CD14-positive monocyte (primary cell): ENCODE results near the gene DOCK4. TPM values are rescaled to one million over a fixed set of nuclear protein-coding genes. Genes with fewer than 3 reads are reported as not detected.

Experiments
- DNase-seq, 3 donors: peaks; one replicate each; pipeline ENCODE4 v3.0.0-alpha.2; 2011 to 2022
- H2AFZ ChIP-seq: 2 replicates; pipeline ENCODE4 v1.6.0; 2012; ENCODE audit warnings: mild to moderate bottlenecking, low read depth, low read length, inconsistent platforms; ENCODE audit not compliant: insufficient read depth, poor library complexity, severe bottlenecking
- H3K27ac ChIP-seq, 2 donors: 1 replicate in 1 of 2; 2 replicates in 1 of 2; pipeline ENCODE4 v1.5.1; 2012 to 2013; ENCODE audit warnings: low read length in 2 of 2, control low read depth in 1 of 2, inconsistent platforms in 1 of 2, low read depth in 1 of 2, mild to moderate bottlenecking in 1 of 2
- H3K27me3 ChIP-seq, 2 donors: one replicate each; pipeline versions ENCODE4 v1.6.0 to v1.6.1; 2011 to 2013; ENCODE audit warnings: low read length in 2 of 2; ENCODE audit not compliant: control insufficient read depth in 2 of 2, insufficient read depth in 2 of 2
- H3K36me3 ChIP-seq, 2 donors: replicated peaks in 1 of 2; 1 replicate in 1 of 2; 2 replicates in 1 of 2; pipeline versions ENCODE4 v1.5.1 to v1.6.1; 2012 to 2013; ENCODE audit warnings: low read length in 2 of 2, control low read depth in 1 of 2, inconsistent platforms in 1 of 2, mild to moderate bottlenecking in 1 of 2; ENCODE audit not compliant: insufficient read depth in 2 of 2, control insufficient read depth in 1 of 2
- H3K4me1 ChIP-seq, 2 donors: 1 replicate in 1 of 2; 2 replicates in 1 of 2; pipeline versions ENCODE4 v1.5.1 to v1.6.1; 2012 to 2013; ENCODE audit warnings: low read length in 2 of 2, control low read depth in 1 of 2, inconsistent platforms in 1 of 2, mild to moderate bottlenecking in 1 of 2, moderate library complexity in 1 of 2; ENCODE audit not compliant: insufficient read depth in 2 of 2, control insufficient read depth in 1 of 2
- H3K4me2 ChIP-seq: replicated peaks from 2 replicates; pipeline ENCODE3; 2012; ENCODE audit warnings: low read length, moderate library complexity, mild to moderate bottlenecking; ENCODE audit not compliant: poor library complexity, severe bottlenecking; ENCODE audit errors: extremely low read depth
- H3K4me3 ChIP-seq, 3 experiments: fragments of 200-600 bp in 1 of 3; sonication (generic) in 1 of 3; replicated peaks in 1 of 3; 1 replicate in 2 of 3; 2 replicates in 1 of 3; pipeline ENCODE4 v1.5.1; 2011 to 2013; ENCODE audit warnings: low read length in 3 of 3, mild to moderate bottlenecking in 3 of 3, control low read depth in 2 of 3, low read depth in 2 of 3, inconsistent platforms in 1 of 3, moderate library complexity in 1 of 3
- H3K79me2 ChIP-seq: 2 replicates; pipeline ENCODE4 v1.6.0; 2012; ENCODE audit warnings: mild to moderate bottlenecking, control low read depth, inconsistent platforms, low read length, moderate library complexity; ENCODE audit not compliant: insufficient read depth
- H3K9ac ChIP-seq: 2 replicates; pipeline ENCODE4 v1.6.0; 2017; ENCODE audit warnings: low read length, mild to moderate bottlenecking; ENCODE audit not compliant: insufficient read depth, poor library complexity, severe bottlenecking
- H3K9me3 ChIP-seq, 2 donors: replicated peaks in 1 of 2; 1 replicate in 1 of 2; 2 replicates in 1 of 2; pipeline versions ENCODE4 v1.5.1 to v1.6.1; 2012 to 2013; ENCODE audit warnings: low read length in 2 of 2, control low read depth in 1 of 2; ENCODE audit not compliant: control insufficient read depth in 1 of 2, insufficient read depth in 1 of 2
- H4K20me1 ChIP-seq: 2 replicates; pipeline ENCODE4 v1.6.0; 2012; ENCODE audit warnings: mild to moderate bottlenecking, low read length, control low read depth, moderate library complexity; ENCODE audit not compliant: insufficient read depth
- H3K27ac Mint-ChIP-seq, 7 donors: one replicate each; pipeline ENCODE4 v1.8.0; 2020; ENCODE audit warnings: mild to moderate bottlenecking in 7 of 7, mixed read lengths in 7 of 7, moderate library complexity in 6 of 7, inconsistent platforms in 2 of 7
- H3K27me3 Mint-ChIP-seq, 3 donors: one replicate each; pipeline ENCODE4 v1.8.0; 2021 to 2022; ENCODE audit warnings: low read depth in 3 of 3, mild to moderate bottlenecking in 3 of 3, mixed read lengths in 3 of 3, moderate library complexity in 3 of 3, inconsistent platforms in 1 of 3
- H3K36me3 Mint-ChIP-seq, 2 donors: one replicate each; pipeline ENCODE4 v1.8.0; 2020; ENCODE audit warnings: mixed read lengths in 2 of 2, inconsistent platforms in 1 of 2, mild to moderate bottlenecking in 1 of 2
- H3K4me1 Mint-ChIP-seq: one replicate; pipeline ENCODE4 v1.8.0; 2020; ENCODE audit warnings: mild to moderate bottlenecking, mixed read lengths
- H3K4me3 Mint-ChIP-seq, 2 donors: one replicate each; pipeline ENCODE4 v1.8.0; 2020; ENCODE audit warnings: mild to moderate bottlenecking in 2 of 2, mixed read lengths in 2 of 2, moderate library complexity in 1 of 2
- H3K9me3 Mint-ChIP-seq, 7 donors: one replicate each; pipeline ENCODE4 v1.8.0; 2020 to 2022; ENCODE audit warnings: mixed read lengths in 7 of 7, mild to moderate bottlenecking in 6 of 7, moderate library complexity in 6 of 7, inconsistent platforms in 2 of 7
- WGBS: methylation state at CpG from one replicate; pipeline ENCODE4 v1.1.5; 2013; ENCODE audit warnings: missing lambda C conversion rate; ENCODE audit not compliant: insufficient coverage; 5-methylcytosine and 5-hydroxymethylcytosine counted together
- intact Hi-C, 2 donors: fragments of 100-400 bp; cut with micrococcal nuclease; formaldehyde crosslinking; loops; one replicate each; pipeline versions ENCODE4 v1.15.0 to v1.15.1; 2023
- polyA plus RNA-seq, 3 donors: library from polyadenylated mRNA; depleted of rRNA in 1 of 3; unstranded in 2 of 3; stranded (reverse) in 1 of 3; fragments of 300-500 nt in 2 of 3; fragments of >200 nt in 1 of 3; fragmentation: Illumina TruSeq in 2 of 3; gene quantifications; 1 replicate in 2 of 3; 2 replicates in 1 of 3; pipeline ENCODE4 v1.2.3, GENCODE V29; 2012 to 2021
- TF ChIP-seq, protein P1 (sequence below): fragments of 200-600 bp; IDR thresholded peaks from one replicate; pipeline ENCODE4 v1.8.0; 2022; ENCODE audit warnings: antibody characterized with exemption, mild to moderate bottlenecking

Gene DOCK4
- polyA plus RNA-seq, 3 donors = 1.3 to 5.0 (median 2.7) TPM

DNA sequence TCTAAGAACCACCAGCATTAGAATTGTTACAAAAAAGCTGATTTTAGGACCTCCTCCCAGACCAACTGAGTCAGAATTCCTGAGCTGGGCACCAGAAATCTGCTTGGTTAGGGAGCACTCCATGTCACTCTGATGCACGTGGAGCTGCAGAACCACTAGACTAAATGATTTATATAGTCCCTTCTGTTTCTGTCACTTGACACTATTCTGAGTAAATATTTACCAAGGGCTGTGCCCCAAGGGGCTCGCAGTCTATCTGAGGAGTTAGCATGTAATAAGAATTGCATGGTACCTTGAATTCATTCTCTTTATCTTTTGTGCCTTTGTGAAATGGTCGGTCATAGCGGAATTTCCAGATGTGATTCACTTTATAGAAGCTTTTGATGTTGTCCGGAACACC lies 447.9 kb downstream of the DOCK4 start:
- H3K9me3 Mint-ChIP-seq = peaks cover 0 to 6% (median 0%) of the 10 kb centered on the region in 7 donors
- intact Hi-C loops = loop anchor here (10.0 kb wide), 2 partner anchors 656 to 1136 kb away; no protein-coding TSS in a partner anchor

DNA sequence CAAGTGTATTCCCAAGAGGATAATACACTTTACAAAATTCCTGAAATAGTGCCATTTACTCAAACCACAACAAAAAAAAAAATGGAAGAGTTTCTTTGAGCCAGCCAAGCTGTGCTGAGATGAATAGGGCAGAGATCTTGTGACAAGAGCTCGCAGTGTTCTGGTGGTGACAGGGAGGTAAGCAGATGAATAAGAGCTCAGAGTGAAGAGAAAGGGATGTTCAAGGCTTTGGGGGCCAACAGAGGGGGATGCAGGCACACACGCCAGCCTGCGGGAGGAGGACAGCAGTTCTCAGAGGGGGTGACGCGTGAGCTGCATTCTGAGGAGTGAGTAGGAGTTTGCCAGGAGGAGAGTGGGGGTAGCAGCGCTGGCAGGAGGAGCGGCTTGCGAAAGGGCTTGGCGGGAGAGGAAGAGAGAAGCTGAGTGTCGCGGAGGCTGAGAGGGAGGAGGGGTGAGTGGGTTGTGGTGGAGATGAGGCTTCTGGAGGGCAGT lies 449.5 kb downstream of the DOCK4 start:
- Mint-ChIP-seq H3K36me3 (no peaks in the 10 kb centered on the region), H3K4me1 (no peaks in the 10 kb centered on the region), H3K4me3 (peak overlapping the region in 1 of 2 donors; percentile 7), H3K27ac (no peak overlapping the region), H3K27me3 (peaks cover 0 to 1% (median 0%) of the 10 kb centered on the region in 3 donors), H3K9me3 (peaks cover 0 to 6% (median 0%) of the 10 kb centered on the region in 7 donors)
- Histone ChIP-seq H3K4me3 (no peak overlapping the region), H3K4me1 (no peaks in the 10 kb centered on the region), H4K20me1 (no peaks in the 10 kb centered on the region), H3K79me2 (no peaks in the 10 kb centered on the region), H3K9me3 (no peaks in the 10 kb centered on the region), H3K27ac (no peak overlapping the region), H3K27me3 (no peaks in the 10 kb centered on the region), H3K4me2 (no peak overlapping the region), H3K9ac (no peak overlapping the region), H3K36me3 (no peaks in the 10 kb centered on the region), H2AFZ (no peak overlapping the region)
- WGBS = 70% methylated on average over 11 of the region's 11 CpGs
- intact Hi-C loops = loop anchor here (10.0 kb wide), 2 partner anchors 658 to 1138 kb away; no protein-coding TSS in a partner anchor
- TF ChIP-seq, protein P1, sequence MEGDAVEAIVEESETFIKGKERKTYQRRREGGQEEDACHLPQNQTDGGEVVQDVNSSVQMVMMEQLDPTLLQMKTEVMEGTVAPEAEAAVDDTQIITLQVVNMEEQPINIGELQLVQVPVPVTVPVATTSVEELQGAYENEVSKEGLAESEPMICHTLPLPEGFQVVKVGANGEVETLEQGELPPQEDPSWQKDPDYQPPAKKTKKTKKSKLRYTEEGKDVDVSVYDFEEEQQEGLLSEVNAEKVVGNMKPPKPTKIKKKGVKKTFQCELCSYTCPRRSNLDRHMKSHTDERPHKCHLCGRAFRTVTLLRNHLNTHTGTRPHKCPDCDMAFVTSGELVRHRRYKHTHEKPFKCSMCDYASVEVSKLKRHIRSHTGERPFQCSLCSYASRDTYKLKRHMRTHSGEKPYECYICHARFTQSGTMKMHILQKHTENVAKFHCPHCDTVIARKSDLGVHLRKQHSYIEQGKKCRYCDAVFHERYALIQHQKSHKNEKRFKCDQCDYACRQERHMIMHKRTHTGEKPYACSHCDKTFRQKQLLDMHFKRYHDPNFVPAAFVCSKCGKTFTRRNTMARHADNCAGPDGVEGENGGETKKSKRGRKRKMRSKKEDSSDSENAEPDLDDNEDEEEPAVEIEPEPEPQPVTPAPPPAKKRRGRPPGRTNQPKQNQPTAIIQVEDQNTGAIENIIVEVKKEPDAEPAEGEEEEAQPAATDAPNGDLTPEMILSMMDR = no peak
- no peak for DNase-seq

More for the DNA sequence above, 447.9 kb downstream of the DOCK4 start:
- H3K4me1 Mint-ChIP-seq = no peaks in the 10 kb centered on the region
- H3K4me1 ChIP-seq = no peaks in the 10 kb centered on the region
- no peaks in the 10 kb centered on the region for H3K36me3 ChIP-seq
- no peak overlapping the region for H3K27ac Mint-ChIP-seq
- no peak for DNase-seq
- no peak overlapping the region for H3K4me3 ChIP-seq
- H3K27me3 ChIP-seq = no peaks in the 10 kb centered on the region
- TF ChIP-seq, protein P1 = no peak
- WGBS = 75% methylated on average over 2 of the region's 5 CpGs
- peaks cover 0 to 1% (median 0%) of the 10 kb centered on the region in 3 donors for H3K27me3 Mint-ChIP-seq
- H3K4me2 ChIP-seq = no peak overlapping the region
- H3K79me2 ChIP-seq = no peaks in the 10 kb centered on the region
- no peak overlapping the region for H3K4me3 Mint-ChIP-seq
- H3K36me3 Mint-ChIP-seq = no peaks in the 10 kb centered on the region
- H3K9me3 ChIP-seq = no peaks in the 10 kb centered on the region
- no peak overlapping the region for H3K27ac ChIP-seq
- no peak overlapping the region for H3K9ac ChIP-seq
- no peaks in the 10 kb centered on the region for H4K20me1 ChIP-seq
- H2AFZ ChIP-seq = no peak overlapping the region
